Skeletal muscle tissue (tissue), 4 donors: ENCODE measurements around the gene RAI1. TPM values are rescaled to one million over a fixed set of nuclear protein-coding genes. Genes with fewer than 3 reads are reported as not detected.

Experiments
- H3K27ac ChIP-seq: one replicate; pipeline ENCODE4 v1.7.0; 2013; ENCODE audit warnings: mild to moderate bottlenecking, low read depth, low read length, inconsistent platforms
- H3K27me3 ChIP-seq, 3 donors: one replicate each; pipeline ENCODE4 v1.7.0; 2013; ENCODE audit warnings: low read length in 3 of 3; ENCODE audit not compliant: control insufficient read depth in 3 of 3, insufficient read depth in 3 of 3
- H3K36me3 ChIP-seq, 3 donors: one replicate each; pipeline ENCODE4 v1.7.0; 2013; ENCODE audit warnings: low read length in 3 of 3; ENCODE audit not compliant: control insufficient read depth in 3 of 3, insufficient read depth in 3 of 3
- H3K4me1 ChIP-seq, 3 donors: one replicate each; pipeline ENCODE4 v1.7.0; 2013; ENCODE audit warnings: low read length in 3 of 3, mild to moderate bottlenecking in 3 of 3; ENCODE audit not compliant: control insufficient read depth in 3 of 3, insufficient read depth in 3 of 3
- H3K4me3 ChIP-seq, 3 donors: one replicate each; pipeline ENCODE4 v1.7.0; 2013; ENCODE audit warnings: low read length in 3 of 3
- H3K9ac ChIP-seq, 3 donors: one replicate each; pipeline ENCODE4 v1.7.0; 2013; ENCODE audit warnings: low read length in 3 of 3, mild to moderate bottlenecking in 3 of 3, moderate library complexity in 2 of 3, low read depth in 1 of 3
- H3K9me3 ChIP-seq, 3 donors: one replicate each; pipeline ENCODE4 v1.7.0; 2013; ENCODE audit warnings: low read length in 3 of 3; ENCODE audit not compliant: control insufficient read depth in 3 of 3
- total RNA-seq: library from RNA; depleted of rRNA; stranded (reverse); fragments of >200 nt; gene quantifications from one replicate; pipeline ENCODE4 v1.2.3, GENCODE V29; 2014
- donor health status: Osteomylitis.

Gene RAI1
- total RNA-seq, 1 donor from 2014 or later = 3.1 TPM

- Histone ChIP-seq H3K9me3 (no peaks in the 10 kb centered on the region), H3K9ac (peak overlapping the region; percentile 45 to 87 (median 63)), H3K4me1 (peaks cover 59 to 66% (median 63%) of the 10 kb centered on the region in 3 donors), H3K4me3 (peak overlapping the region in 1 of 3 donors; percentile 6), H3K27ac (peak overlapping the region; percentile 100), H3K27me3 (no peaks in the 10 kb centered on the region), H3K36me3 (peaks cover 6 to 11% (median 10%) of the 10 kb centered on the region in 3 donors)
These were observed 161.0 kb downstream of the RAI1 start for GRCh38 chr17:17842111-17842876.

- peaks cover 52 to 60% (median 60%) of the 10 kb centered on the region in 3 donors for H3K4me1 ChIP-seq
These were observed 161.8 kb downstream of the RAI1 start for GRCh38 chr17:17843096-17843495.

GRCh38 chr17:17844079-17844478, 162.8 kb downstream of the RAI1 start:
- Histone ChIP-seq H3K27ac (peak overlapping the region; percentile 44), H3K4me1 (peaks cover 52 to 61% (median 60%) of the 10 kb centered on the region in 3 donors), H3K27me3 (no peaks in the 10 kb centered on the region)

More at GRCh38 chr17:17843096-17843495, 161.8 kb downstream of the RAI1 start:
- H3K27ac ChIP-seq = peak overlapping the region; percentile 100
- no peak overlapping the region for H3K4me3 ChIP-seq
- H3K9ac ChIP-seq = peak overlapping the region; percentile 33 to 51 (median 38)
- H3K27me3 ChIP-seq = no peaks in the 10 kb centered on the region
- H3K9me3 ChIP-seq = no peaks in the 10 kb centered on the region
- H3K36me3 ChIP-seq = peaks cover 6 to 11% (median 10%) of the 10 kb centered on the region in 3 donors

GRCh38 chr17:17844500-17844899, 163.2 kb downstream of the RAI1 start:
- H3K27me3 ChIP-seq = no peaks in the 10 kb centered on the region
- no peaks in the 10 kb centered on the region for H3K9me3 ChIP-seq
- H3K36me3 ChIP-seq = peaks cover 6 to 11% (median 10%) of the 10 kb centered on the region in 3 donors
- no peak overlapping the region for H3K4me3 ChIP-seq
- peak overlapping the region; percentile 44 for H3K27ac ChIP-seq
- peaks cover 52 to 61% (median 60%) of the 10 kb centered on the region in 3 donors for H3K4me1 ChIP-seq
- peak overlapping the region; percentile 1 to 51 (median 25) for H3K9ac ChIP-seq

More at GRCh38 chr17:17844079-17844478, 162.8 kb downstream of the RAI1 start:
- Histone ChIP-seq H3K4me3 (no peak overlapping the region), H3K9me3 (no peaks in the 10 kb centered on the region), H3K36me3 (peaks cover 6 to 11% (median 10%) of the 10 kb centered on the region in 3 donors), H3K9ac (peak overlapping the region in 2 of 3 donors; percentile 16 to 51)

GRCh38 chr17:17845046-17845775, 164.0 kb downstream of the RAI1 start:
- no peaks in the 10 kb centered on the region for H3K27me3 ChIP-seq
- H3K4me1 ChIP-seq = peaks cover 54 to 63% (median 61%) of the 10 kb centered on the region in 3 donors
- H3K9ac ChIP-seq = peak overlapping the region; percentile 1 to 47 (median 25)
- no peak overlapping the region for H3K4me3 ChIP-seq
- no peaks in the 10 kb centered on the region for H3K9me3 ChIP-seq
- no peak overlapping the region for H3K27ac ChIP-seq
- peaks cover 6 to 11% (median 10%) of the 10 kb centered on the region in 3 donors for H3K36me3 ChIP-seq

GRCh38 chr17:17846003-17846402, 164.7 kb downstream of the RAI1 start:
- Histone ChIP-seq H3K9ac (no peak overlapping the region), H3K36me3 (peaks cover 6 to 11% (median 10%) of the 10 kb centered on the region in 3 donors), H3K4me3 (no peak overlapping the region), H3K4me1 (peaks cover 55 to 64% (median 62%) of the 10 kb centered on the region in 3 donors), H3K27me3 (no peaks in the 10 kb centered on the region), H3K27ac (no peak overlapping the region), H3K9me3 (no peaks in the 10 kb centered on the region)

- Histone ChIP-seq H3K9ac (peak overlapping the region in 1 of 3 donors; percentile 25), H3K27me3 (no peaks in the 10 kb centered on the region), H3K4me1 (peaks cover 49 to 62% (median 57%) of the 10 kb centered on the region in 3 donors), H3K36me3 (peaks cover 8 to 11% (median 10%) of the 10 kb centered on the region in 3 donors), H3K27ac (no peak overlapping the region), H3K4me3 (no peak overlapping the region), H3K9me3 (no peaks in the 10 kb centered on the region)
These were observed 165.4 kb downstream of the RAI1 start for GRCh38 chr17:17846645-17847044.

GRCh38 chr17:17847118-17847689, 165.9 kb downstream of the RAI1 start:
- no peak overlapping the region for H3K4me3 ChIP-seq
- H3K27ac ChIP-seq = no peak overlapping the region
- H3K9me3 ChIP-seq = no peaks in the 10 kb centered on the region
- no peaks in the 10 kb centered on the region for H3K27me3 ChIP-seq
- peak overlapping the region in 1 of 3 donors; percentile 45 for H3K9ac ChIP-seq
- peaks cover 44 to 58% (median 52%) of the 10 kb centered on the region in 3 donors for H3K4me1 ChIP-seq
- peaks cover 8 to 11% (median 10%) of the 10 kb centered on the region in 3 donors for H3K36me3 ChIP-seq

- Histone ChIP-seq H3K27me3 (no peaks in the 10 kb centered on the region), H3K36me3 (peaks cover 8 to 11% (median 10%) of the 10 kb centered on the region in 3 donors), H3K9me3 (no peaks in the 10 kb centered on the region), H3K27ac (no peak overlapping the region), H3K4me3 (no peak overlapping the region), H3K9ac (peak overlapping the region in 1 of 3 donors; percentile 45), H3K4me1 (peaks cover 39 to 52% (median 47%) of the 10 kb centered on the region in 3 donors)
These were observed 166.5 kb downstream of the RAI1 start for GRCh38 chr17:17847726-17848125.
